ENCODE data around the gene CYP4X1. TPM values are rescaled to one million over a fixed set of nuclear protein-coding genes. Genes with fewer than 3 reads are reported as not detected.

Gene CYP4X1
- total and polyA plus RNA-seq, 2 experiments from 2014 or later = 1.8 to 3.6 TPM

- H3K4me1 Mint-ChIP-seq = peaks cover 19% of the 10 kb centered on the region; the same call in 2 of the 3 replicates
- H2AFZ ChIP-seq = no peak overlapping the region
- no peak for ATAC-seq
Observed at GRCh38 chr1:47002211-47002610, 21.3 kb upstream of the CYP4X1 start.

More at GRCh38 chr1:47002211-47002610, 21.3 kb upstream of the CYP4X1 start:
- Mint-ChIP-seq H3K36me3 (ENCODE audit: low read depth) (peaks cover 11% of the 10 kb centered on the region; the same call in 2 of the 3 replicates), H3K4me3 (no peak overlapping the region), H3K27ac (no peak overlapping the region), H3K9me3 (peaks cover 24% of the 10 kb centered on the region), H3K27me3 (ENCODE audit: insufficient read depth, low read depth, poor library complexity) (no peaks in the 10 kb centered on the region)
- TF ChIP-seq REST (IDR thresholded peaks at IDR 0.05; ENCODE audit: unreplicated experiment) = no peak
- peak; percentile 52 to 54 for TF ChIP-seq CTCF (conservative IDR thresholded peaks at IDR 0.05; ENCODE audit: low read depth in 2 of 2)
- no peak for TF ChIP-seq ZNF462 (CRISPR knock-in tag; IDR thresholded peaks at IDR 0.05)
- TF ChIP-seq POLR2AphosphoS5 (IDR thresholded peaks at IDR 0.05; ENCODE audit: low read depth) = no peak
- TF ChIP-seq ZNF114 (CRISPR knock-in tag; IDR thresholded peaks at IDR 0.05) = no peak
- Histone ChIP-seq H3K36me3 (ENCODE audit: insufficient read depth) (no peaks in the 10 kb centered on the region; the same call in 1 of the 2 replicates), H3K9me2 (ENCODE audit: insufficient read depth) (no peaks in the 10 kb centered on the region; the same call in 1 of the 2 replicates), H3K4me1 (ENCODE audit: insufficient read depth) (peaks cover 11% of the 10 kb centered on the region), H3F3A (replicated peaks; ENCODE audit: low read depth) (no peaks in the 10 kb centered on the region), H3K79me2 (replicated peaks; ENCODE audit: insufficient read depth) (no peaks in the 10 kb centered on the region), H3K27me3 (ENCODE audit: insufficient read depth) (no peaks in the 10 kb centered on the region), H3K27ac (ENCODE audit: low read depth) (no peak overlapping the region), H3K4me2 (no peak overlapping the region), H4K20me1 (replicated peaks; ENCODE audit: insufficient read depth) (no peaks in the 10 kb centered on the region), H3K4me3 (no peak overlapping the region)
- DNase-seq (ENCODE audit: low spot score) = no peak
